HG03135 (cell line): ENCODE measurements around the gene MAN2B1.
"Not testable (repeated sequence)": the region's sequence is repeated elsewhere in the genome, so short reads cannot be mapped to it uniquely, and the experiment has no call there.

ENCODE experiments used
- ATAC-seq: cut with Tn5 transposase; IDR thresholded peaks from one replicate; pipeline ENCODE4 v1.9.1; 2021; ENCODE audit warnings: mild to moderate bottlenecking, moderate library complexity; ENCODE audit not compliant: unreplicated experiment

Gene MAN2B1

DNA sequence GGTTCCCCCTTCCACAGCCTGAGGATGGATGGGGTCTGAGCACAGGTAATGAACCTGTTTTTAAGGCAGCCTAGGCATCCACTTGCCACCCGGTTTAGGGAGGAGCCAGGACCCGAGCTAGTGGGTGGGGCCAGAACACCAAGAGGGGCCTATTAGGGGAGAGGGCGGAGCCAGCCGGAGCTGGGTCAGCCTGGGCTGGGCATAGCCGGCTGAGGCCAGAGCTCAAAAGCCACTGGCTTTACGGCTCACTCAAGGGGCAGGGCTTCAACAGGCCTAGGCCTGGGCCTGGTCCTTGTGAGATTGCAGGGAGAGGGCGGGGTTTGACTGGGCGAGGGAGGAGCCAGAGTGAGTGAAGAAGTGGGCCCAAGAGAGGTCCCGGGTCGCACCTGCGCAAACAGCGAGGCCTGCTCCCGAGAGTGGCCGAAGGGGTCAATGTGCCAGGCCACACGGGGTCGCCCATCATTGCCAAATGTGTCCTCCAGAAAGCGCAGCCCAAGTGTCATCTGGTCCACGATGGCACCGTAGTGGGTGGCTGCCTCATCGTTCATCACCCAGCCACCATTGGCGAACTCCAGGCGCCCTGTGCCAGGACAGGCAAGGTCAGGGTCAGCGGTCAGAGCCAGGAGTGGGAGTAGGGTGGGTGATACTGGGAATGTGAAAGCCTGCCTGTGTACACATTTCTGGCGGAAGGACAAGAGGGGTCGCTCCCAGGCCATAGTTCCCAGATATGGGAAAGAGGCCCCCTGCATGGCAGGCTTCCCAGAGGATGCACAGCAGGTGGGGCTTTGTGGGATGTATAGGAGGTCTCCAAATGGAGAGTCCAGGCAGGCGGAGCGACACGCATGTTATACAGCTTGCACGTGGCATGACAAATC lies 1.9 kb downstream of the MAN2B1 start:
- no peak for ATAC-seq

GRCh38 chr19:12660980-12661379 lies 5.6 kb downstream of the MAN2B1 start:
- no peak for ATAC-seq

GRCh38 chr19:12657966-12658365 lies 8.6 kb downstream of the MAN2B1 start:
- ATAC-seq, result no peak

DNA sequence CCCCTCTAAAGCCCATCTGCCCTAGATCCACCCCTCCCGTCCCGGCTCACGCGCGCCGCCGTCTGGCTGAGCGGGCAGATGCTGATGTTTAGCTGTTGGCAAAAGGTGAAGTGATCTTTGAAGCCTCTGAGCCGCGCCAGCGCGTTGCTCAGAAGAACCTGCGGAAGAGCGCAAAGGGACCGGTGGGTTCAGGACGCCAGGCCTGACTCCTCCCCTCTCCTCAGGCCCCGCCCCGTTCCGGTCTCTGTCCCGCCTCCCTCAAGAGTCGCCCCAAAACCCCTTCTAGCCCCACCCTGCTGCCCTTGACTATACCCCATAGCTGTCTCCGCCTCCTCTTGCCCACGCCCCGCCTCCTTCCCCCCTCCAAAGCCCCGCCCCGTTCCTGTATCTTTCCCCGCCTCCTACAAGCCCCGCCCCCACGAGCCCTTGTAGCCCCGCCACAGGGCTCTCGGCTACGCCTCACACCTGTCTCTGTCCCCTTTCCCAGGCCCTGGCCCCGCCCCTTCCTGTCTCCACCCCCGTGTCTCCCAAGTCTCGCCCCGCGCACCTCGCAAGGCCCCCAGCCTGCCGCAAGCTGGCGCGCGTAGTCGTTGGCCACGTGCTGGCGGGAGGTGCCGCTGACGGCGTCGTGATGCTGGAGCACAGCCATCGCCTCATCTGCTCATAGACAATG lies 9.5 kb downstream of the MAN2B1 start:
- ATAC-seq, result no peak

- ATAC-seq, result no peak
These were observed 11.0 kb downstream of the MAN2B1 start for GRCh38 chr19:12655546-12655945.

DNA sequence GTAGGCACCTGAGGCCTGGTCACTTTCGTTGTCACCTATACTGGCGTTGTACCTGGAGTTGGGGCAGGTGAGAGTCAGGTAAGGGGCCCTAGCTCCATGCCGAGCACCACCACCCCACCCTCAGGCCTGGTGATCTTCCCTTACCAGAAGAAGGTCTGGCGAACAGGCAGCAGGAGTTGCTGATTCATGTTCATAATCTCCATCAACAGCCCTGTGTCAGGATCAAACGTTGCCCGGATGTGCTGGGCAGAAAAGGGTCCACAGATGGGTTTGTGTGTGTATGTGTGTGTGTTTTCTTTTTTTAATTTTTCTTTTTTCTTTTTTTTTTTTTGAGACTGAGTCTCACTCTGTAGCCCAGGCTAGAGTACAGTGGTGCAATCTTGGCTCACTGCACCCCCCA lies 14.3 kb downstream of the MAN2B1 start:
- ATAC-seq, result no peak

GRCh38 chr19:12649941-12650340 lies 16.6 kb downstream of the MAN2B1 start:
- no peak for ATAC-seq

DNA sequence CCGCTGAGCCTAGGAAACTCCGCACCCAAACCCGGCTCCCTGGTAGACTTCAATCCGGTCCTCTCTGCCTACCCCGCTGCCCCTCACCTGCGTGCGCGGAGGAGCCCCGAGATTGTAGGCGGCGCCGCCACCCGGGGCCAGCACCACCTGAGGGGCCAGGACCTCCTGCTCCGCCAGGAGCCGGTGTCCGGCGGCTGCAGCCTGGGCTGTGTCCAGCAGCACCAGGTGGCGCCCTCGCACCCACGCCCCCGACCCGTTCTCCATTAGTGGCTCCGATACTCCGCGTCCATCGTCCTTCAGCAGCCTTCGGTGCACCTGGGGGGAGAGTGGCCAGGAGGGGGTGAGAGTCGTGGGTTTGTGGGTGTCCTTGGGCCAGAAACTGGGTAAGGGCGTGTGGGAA lies 18.5 kb downstream of the MAN2B1 start:
- ATAC-seq, result no peak

DNA sequence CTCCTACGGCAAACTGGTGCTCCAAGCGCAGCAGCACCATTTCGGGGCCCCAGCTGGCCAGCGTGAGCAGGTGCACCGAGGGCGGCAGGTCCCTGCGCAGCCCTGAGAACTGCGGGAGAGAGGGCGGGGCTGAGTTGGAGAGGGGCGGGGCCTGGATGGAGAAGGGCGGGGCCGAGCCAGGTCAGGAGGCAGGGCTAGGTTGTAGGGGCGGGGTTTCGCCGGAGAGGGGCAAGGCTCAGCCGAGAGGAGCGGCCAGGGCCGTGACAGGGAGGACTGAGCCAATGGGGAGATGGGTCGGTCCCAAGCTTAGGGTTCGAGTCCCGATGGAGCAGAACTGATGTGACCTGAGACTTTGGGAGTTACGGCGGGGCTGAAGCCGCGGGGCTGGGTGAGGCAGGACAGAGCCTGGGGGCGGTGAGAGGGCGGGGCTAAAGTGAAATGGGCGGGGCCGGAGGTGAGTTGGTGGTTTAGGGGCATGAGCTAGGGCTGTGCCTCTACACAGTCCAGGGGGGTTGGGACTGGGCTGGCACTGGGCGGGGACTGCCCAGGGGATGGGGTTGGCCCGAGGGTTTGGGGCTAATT lies 19.0 kb downstream of the MAN2B1 start:
- no peak for ATAC-seq

GRCh38 chr19:12647047-12647446 lies 19.5 kb downstream of the MAN2B1 start:
- ATAC-seq, result no peak

GRCh38 chr19:12646551-12646950 lies 20.0 kb downstream of the MAN2B1 start:
- no peak for ATAC-seq

DNA sequence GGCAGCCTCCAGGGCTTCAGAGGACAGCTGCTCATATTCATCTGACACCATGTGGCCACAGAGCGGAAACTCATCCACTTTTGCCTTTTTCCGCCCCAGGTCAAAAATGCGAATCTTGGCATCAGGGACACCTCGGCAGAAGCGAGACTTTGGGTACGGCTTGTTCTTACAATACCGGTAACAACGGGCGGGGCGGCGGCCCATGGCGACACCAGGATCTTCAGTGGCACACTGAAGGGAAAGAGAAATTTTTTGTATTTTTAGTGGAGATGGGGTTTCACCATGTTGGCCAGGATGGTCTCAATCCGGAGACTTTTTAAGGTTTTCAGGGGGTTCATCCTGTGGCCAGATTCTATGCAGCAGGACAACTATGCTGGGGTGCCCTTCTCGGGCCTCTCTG lies 22.8 kb downstream of the MAN2B1 start:
- not testable (repeated sequence) for ATAC-seq

GRCh38 chr19:12642506-12642905 lies 24.0 kb downstream of the MAN2B1 start:
- ATAC-seq, result no peak

DNA sequence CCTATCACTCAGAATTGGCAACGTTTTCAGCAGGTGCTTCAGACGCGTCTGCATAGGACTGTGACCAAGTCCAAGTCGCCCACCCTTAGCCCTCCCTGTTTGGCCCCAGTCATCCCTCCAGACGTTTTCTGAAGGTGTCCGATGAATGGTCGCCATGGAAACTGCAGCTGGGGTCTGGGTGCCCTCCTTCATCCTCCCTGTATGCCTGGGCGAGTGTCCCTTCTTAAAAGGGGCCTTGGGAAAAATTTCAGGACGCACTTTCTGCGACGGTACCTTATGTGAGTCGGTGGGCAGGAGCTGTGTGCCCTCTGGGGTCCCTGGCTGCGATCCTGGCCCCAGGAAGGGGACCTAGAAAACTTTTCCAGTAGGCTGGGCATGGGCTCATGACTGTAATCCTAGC lies 25.1 kb downstream of the MAN2B1 start:
- ATAC-seq, result no peak

GRCh38 chr19:12639901-12640613 lies 26.5 kb downstream of the MAN2B1 start:
- ATAC-seq, result no peak

DNA sequence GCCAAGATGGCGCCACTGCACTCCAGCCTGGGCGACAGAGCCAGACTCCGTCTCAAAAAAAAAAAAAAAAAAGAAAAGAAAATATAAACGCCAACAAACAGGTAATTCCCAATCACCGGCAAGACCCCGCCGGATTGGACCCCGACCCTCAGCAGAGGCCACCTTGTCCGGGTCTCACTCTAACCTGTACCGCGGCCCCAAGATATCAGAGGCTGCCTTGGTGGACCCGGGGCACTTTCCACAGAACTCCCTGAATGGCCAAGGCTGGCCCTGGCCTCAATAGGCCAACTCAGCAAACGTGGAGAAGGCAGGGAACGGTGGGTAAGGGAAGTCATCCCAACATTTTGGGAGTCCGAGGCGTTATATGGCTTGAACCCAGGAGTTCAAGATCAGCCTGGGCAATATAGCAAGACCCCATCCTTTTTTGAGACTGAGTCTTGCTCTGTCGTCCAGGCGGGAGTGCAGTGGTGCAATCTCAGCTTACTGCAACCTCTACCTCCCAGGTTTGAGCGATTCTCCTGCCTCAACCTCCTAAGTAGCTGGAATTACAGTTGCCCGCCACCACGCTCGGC lies 27.8 kb downstream of the MAN2B1 start:
- no peak for ATAC-seq

- ATAC-seq, result no peak
These were observed 29.9 kb downstream of the MAN2B1 start for GRCh38 chr19:12636631-12637030.

GRCh38 chr19:12629215-12629614 lies 37.3 kb downstream of the MAN2B1 start:
- no peak for ATAC-seq

DNA sequence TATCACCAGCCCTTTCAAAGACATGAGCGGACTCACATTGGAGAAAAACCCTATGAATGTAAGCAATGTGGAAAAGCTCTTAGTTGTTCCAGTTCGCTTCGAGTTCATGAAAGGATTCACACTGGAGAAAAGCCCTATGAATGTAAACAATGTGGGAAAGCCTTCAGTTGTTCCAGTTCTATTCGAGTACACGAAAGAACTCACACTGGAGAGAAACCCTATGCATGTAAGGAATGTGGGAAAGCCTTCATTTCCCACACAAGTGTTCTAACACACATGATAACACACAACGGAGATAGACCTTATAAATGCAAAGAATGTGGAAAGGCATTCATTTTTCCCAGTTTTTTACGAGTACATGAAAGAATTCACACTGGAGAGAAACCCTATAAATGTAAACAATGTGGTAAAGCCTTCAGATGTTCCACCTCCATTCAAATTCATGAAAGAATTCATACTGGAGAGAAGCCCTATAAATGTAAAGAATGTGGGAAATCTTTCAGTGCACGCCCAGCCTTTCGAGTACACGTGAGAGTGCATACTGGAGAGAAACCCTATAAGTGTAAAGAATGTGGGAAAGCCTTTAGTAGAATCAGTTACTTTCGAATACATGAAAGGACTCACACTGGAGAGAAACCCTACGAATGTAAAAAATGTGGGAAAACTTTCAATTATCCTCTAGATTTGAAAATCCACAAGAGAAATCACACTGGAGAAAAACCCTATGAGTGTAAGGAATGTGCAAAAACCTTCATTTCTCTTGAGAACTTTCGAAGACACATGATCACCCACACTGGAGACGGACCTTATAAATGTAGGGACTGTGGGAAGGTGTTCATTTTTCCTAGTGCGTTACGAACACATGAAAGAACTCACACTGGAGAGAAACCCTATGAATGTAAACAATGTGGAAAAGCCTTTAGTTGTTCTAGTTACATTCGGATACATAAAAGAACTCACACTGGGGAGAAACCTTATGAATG lies 38.2 kb downstream of the MAN2B1 start:
- ATAC-seq, result no peak

- ATAC-seq, result no peak
These were observed 39.6 kb downstream of the MAN2B1 start for GRCh38 chr19:12626958-12627357.
